Epithelial cell of prostate (primary cell): Measurements from ENCODE around the gene CD300LD.
"Not testable (repeated sequence)": the region's sequence is repeated elsewhere in the genome, so short reads cannot be mapped to it uniquely, and the experiment has no call there.

Experiments
- DNase-seq: peaks from one replicate; pipeline ENCODE4 v3.0.0-alpha.2; 2011; ENCODE audit warnings: low read depth, low spot score
- H3K27ac ChIP-seq: fragments of 450-650 bp; 2 replicates; pipeline ENCODE4 v1.5.1; 2017; ENCODE audit warnings: mild to moderate bottlenecking

CD300LD gene

DNA sequence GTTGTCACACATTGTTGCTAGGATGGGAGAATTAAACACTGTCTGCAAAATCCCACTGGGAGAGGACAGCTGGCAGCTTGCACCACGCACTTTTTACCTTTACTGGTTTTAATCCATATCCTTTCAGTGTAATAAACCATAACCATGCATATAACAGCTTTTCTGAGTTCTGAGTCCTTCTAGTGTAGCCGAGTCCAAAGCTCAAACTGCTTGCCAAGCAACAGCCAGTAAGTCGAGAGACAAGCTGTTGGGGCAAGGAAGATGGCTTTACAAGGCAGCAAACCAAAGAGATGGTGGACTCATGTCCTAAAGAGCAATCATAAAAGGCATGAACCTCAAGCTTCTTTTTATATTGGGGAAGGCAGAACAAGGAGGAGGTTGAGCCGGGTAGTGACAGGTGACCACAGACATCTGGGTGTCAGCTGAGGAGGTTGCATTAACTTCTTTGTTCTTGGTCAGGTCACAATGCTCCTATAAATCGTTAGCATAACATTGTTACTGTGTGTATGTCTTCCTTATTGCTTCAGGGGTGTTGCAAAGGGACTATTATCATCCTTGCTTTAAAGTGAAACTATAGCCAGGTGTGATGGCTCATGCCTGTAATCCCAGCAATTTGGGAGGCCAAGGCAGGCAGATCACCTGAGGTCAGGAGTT is 17.5 kb downstream of the CD300LD start:
- no peak for DNase-seq
- H3K27ac ChIP-seq = no peak overlapping the region

DNA sequence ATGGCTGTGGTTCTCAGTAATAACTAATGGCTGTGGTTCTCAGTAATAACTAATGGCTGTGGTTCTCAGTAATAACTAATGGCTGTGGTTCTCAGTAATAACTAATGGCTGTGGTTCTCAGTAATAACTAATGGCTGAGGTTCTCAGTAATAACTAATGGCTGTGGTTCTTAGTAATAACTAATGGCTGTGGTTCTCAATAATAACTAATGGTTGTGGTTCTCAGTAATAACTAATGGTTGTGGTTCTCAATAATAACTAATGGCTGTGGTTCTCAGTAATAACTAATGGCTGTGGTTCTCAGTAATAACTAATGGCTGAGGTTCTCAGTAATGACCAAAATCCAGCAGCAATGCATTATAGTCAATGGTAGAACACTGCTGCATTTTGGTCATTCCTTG is 18.4 kb downstream of the CD300LD start:
- not testable (repeated sequence) for DNase-seq, H3K27ac ChIP-seq

- no peak for DNase-seq
Measured at GRCh38 chr17:74573169-74573568, 18.9 kb downstream of the CD300LD start.

DNA sequence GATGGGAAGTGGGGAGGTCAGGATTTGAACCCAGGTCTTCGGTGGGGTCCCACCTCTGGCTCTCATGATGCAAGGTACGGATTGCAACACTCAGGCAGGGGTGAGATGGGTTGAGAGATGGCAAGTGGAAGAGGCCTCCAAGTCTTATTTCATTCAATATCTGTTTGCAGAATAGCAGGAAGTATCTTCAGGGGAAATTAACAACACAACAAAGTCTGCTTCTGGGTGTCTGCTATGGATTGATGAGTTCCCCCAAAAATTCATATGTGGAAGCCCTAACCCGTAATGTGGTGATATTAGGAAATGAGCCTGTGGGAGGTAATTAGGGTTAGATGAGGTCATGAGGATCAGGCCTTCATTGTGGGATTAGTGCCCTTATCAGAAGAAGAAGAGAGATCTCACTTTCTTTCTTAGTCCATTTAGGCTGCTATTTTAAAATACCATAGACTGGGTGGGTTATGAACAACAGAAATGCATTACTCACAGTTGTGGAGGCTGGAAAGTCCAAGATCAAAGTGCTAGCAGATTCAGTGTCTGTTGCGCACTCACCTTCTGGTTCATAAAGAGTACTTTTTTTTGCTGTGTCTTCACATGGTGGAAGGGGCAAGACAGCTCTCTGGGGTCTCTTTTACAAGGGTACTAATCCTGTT is 20.3 kb downstream of the CD300LD start:
- H3K27ac ChIP-seq = no peak overlapping the region
- DNase-seq = no peak

More at GRCh38 chr17:74573169-74573568, 18.9 kb downstream of the CD300LD start:
- no peak overlapping the region for H3K27ac ChIP-seq

- DNase-seq = peak; percentile 99
- peak overlapping the region; percentile 48 for H3K27ac ChIP-seq
Measured at GRCh38 chr17:74569020-74570003, 22.8 kb downstream of the CD300LD start.

GRCh38 chr17:74568106-74568873 is 23.8 kb downstream of the CD300LD start:
- no peak overlapping the region for H3K27ac ChIP-seq

DNA sequence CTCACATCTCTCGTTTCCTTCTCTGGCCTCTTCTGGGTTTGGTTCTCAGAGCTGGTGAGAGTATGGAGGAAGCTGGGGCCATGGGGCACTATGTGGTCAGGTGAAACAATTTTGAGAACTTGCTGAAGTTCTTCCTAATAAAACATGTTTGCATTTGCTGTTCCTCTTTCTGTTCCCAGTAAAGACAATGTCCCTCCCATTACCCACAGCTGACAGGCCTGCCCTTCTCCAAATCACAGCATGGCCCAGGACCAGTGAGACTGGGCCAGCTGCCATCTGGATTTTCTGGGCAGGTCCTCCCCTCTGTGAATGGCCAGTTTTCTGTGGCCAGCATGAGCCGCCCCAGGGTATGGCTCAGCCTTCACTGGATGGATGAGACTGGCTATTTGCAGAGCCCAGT is 24.7 kb downstream of the CD300LD start, which contains the start of gene CD300H:
TSS of gene CD300H (minus strand) at position 113 of the 400 bp plus-strand sequence.
- no peak for DNase-seq
- no peak within 1 kb of the TSS for H3K27ac ChIP-seq

More at GRCh38 chr17:74568106-74568873, 23.8 kb downstream of the CD300LD start:
- no peak for DNase-seq

DNA sequence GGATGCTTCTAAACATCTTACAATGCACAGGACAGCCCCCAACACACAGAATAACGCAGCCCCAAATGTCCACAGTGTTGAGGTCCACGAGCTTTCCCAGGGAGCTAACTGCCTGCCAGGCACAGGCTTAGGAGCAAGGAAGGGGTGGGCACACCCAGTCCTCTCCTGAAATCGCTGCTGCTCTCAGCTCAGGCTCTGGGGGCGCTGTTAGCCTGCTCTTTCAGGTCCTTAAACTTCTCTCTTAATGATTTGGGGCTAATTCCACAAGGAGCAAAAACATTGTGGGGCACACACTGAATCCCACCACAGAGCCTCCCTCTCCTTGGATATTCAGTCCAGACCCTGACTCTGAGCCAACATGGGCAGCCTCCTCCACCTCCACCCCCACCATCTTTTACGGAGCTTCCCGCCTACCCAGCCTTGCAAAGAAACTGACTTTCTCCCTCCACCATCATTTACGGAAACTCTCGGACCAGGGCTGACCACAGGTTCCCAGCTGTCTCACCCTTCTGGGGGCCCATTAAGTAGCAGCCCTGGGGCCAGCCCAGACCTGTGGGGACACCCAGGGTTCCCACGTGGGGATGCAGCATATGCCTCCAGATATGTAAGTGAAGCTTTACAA is 25.8 kb downstream of the CD300LD start:
- no peak overlapping the region for H3K27ac ChIP-seq
- DNase-seq = no peak

DNA sequence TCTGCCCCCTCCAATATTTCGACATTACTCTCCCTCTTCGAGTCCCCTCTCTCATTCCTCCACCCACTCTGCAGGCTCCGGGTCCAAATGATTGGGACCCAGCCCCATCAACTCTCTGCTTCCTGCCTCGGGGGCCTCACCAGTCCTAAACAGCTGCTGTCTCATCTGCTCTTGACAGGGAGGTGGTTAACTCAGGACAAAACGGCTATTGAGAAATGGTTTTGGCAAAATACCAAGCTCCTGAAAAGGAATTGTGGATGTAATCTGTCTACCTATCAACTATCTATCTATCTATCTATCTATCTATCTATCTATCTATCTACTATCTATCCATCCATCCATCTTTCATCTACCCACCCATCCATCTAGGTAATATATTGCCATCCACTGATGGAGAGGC is 27.0 kb downstream of the CD300LD start:
- DNase-seq = no peak
- no peak overlapping the region for H3K27ac ChIP-seq

- DNase-seq = no peak
- H3K27ac ChIP-seq = no peak overlapping the region
Measured at GRCh38 chr17:74563358-74563757, 28.7 kb downstream of the CD300LD start.

- DNase-seq = no peak
- no peak overlapping the region for H3K27ac ChIP-seq
Measured at GRCh38 chr17:74561586-74561985, 30.5 kb downstream of the CD300LD start.

- DNase-seq = no peak
- no peak overlapping the region for H3K27ac ChIP-seq
Measured at GRCh38 chr17:74558882-74559519, 33.1 kb downstream of the CD300LD start.

GRCh38 chr17:74558402-74558801 is 33.7 kb downstream of the CD300LD start:
- H3K27ac ChIP-seq, DNase-seq: not testable (repeated sequence)

DNA sequence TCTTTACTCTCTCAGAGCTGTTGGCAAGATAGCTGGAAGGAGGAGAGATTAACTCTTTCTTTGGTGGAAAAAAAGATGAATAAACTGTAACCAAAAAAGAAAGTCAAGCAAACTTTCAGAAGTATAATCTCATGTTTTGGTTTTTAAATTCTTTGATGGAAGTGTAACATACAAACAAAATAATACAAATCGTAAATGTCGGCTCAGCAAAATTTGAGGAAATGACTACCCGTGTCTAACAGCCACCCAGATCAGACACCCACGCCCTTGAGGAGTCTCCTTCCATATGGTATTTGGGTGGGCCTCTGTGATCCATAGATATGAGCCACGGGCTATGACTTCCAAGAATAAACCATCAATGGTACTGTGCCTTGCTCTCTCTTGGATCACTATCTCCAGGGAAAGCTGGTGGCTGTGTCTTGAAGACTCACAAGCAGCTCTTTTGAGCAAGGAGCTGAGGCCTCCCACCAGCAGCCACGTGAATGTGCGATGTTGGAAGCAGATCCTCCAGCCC is 36.6 kb downstream of the CD300LD start:
- H3K27ac ChIP-seq = no peak overlapping the region
- DNase-seq = no peak

GRCh38 chr17:74554909-74555308 is 37.2 kb downstream of the CD300LD start:
- no peak overlapping the region for H3K27ac ChIP-seq
- DNase-seq = no peak

DNA sequence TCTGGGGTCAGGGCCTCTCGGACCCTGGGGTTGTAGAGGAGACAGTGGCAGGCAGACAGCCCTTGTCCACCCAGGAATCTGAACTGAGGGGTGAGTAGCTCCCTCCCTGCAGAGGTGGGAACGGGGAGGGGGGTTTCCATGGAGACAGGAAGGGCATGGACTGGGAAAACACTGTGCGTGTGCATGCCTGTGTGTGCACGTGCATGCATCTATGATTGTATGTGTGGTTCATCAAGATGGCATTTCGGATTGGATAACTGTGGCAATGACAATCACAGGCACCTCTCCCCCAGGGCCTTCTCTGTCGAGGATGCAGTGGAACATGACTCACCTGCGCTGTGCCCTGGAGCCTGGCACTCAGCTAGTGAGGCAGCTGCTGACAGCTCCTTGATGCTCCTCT is 40.0 kb downstream of the CD300LD start:
- DNase-seq = peak; percentile 72
- no peak overlapping the region for H3K27ac ChIP-seq

DNA sequence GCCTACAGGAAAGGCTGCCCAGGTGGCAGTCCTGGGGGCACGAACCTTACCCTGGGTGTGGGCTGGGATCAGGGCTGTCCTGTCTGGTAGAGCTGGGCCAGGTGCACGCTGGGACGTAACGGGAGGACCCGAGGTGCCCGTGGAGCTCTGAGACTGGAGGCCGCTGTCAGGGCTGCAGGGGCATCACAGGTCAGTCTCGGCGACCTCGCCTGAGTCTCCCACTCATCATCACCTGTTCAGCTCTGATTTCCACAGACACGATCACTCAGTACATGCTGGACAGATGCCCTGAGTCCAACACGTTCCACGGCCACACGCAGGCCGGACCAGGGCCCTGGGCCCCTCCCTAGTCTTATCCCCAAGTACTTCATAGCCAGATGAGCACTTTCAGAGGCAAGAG is 41.5 kb downstream of the CD300LD start:
- H3K27ac ChIP-seq = no peak overlapping the region
- no peak for DNase-seq

GRCh38 chr17:74549343-74549742 is 42.7 kb downstream of the CD300LD start:
- H3K27ac ChIP-seq = no peak overlapping the region
- no peak for DNase-seq

- H3K27ac ChIP-seq = no peak overlapping the region
- DNase-seq = no peak
Measured at GRCh38 chr17:74547736-74548135, 44.3 kb downstream of the CD300LD start.
